HCT116 (cell line): Measurements from ENCODE around the gene ST6GALNAC2. TPM values are rescaled to one million over a fixed set of nuclear protein-coding genes. Genes with fewer than 3 reads are reported as not detected.

Source experiments
- ATAC-seq: fragments of 200-7000 bp; cut with Tn5 transposase; 2 replicates; pipeline ENCODE4 v1.9.1; 2020; ENCODE audit warnings: mild to moderate bottlenecking, moderate library complexity
- BruUV-seq: library from RNA; stranded (reverse); fragments of 400-500 nt; replicated peaks from 2 replicates; lab custom pipeline; 2021; lab: Mats Ljungman, UMichigan
- CTCF ChIA-PET: fragments of 300-600 bp; sonication (Branson Sonifier 250); formaldehyde crosslinking; loops from one replicate; lab custom pipeline; 2021; ENCODE audit warnings: antibody characterized with exemption; lab: Charles Lee
- POLR2A ChIA-PET: fragments of 300-600, 350-600 bp; sonication (Branson Sonifier 250); formaldehyde crosslinking; loops from one replicate; lab custom pipeline; 2021; ENCODE audit warnings: antibody characterized with exemption; lab: Charles Lee
- RAD21 ChIA-PET, 2 experiments: fragments of 300-600 bp; sonication (Branson Sonifier 250); formaldehyde crosslinking; loops; one replicate each; lab custom pipeline; 2023; ENCODE audit warnings: low total read pairs in 2 of 2; ENCODE audit not compliant: uncharacterized antibody in 2 of 2, unreplicated experiment in 2 of 2, low non-redundant PET in 1 of 2; lab: Charles Lee
- DNase-seq: peaks from one replicate; pipeline ENCODE4 v3.0.0-alpha.2; 2010; ENCODE audit warnings: low read depth, low spot score
- H2AFZ ChIP-seq: fragments of 200-600 bp; shearing (Covaris generic), sonication (generic); 2 replicates; pipeline ENCODE4 v1.6.1; 2017; ENCODE audit warnings: low read depth, mixed run types, mixed read lengths, antibody characterized with exemption, low read length; ENCODE audit not compliant: poor library complexity, severe bottlenecking
- H3K27ac ChIP-seq: 2 replicates; pipeline ENCODE4 v1.5.1; 2012; ENCODE audit warnings: low read depth, low read length
- H3K27me3 ChIP-seq: fragments of 200-600 bp; sonication (generic); 2 replicates; pipeline ENCODE4 v1.6.1; 2016; ENCODE audit warnings: mixed run types, low read length, mixed read lengths; ENCODE audit not compliant: insufficient read depth
- H3K36me3 ChIP-seq, 2 experiments: fragments of 200-500 bp in 1 of 2; fragments of 200-600 bp in 1 of 2; sonication (Bioruptor generic) in 1 of 2; sonication (generic) in 1 of 2; 2 replicates each; pipeline versions ENCODE4 v1.5.1 to v1.6.1; 2014 to 2016; ENCODE audit warnings: low read length in 2 of 2, inconsistent platforms in 1 of 2, mixed read lengths in 1 of 2, mixed run types in 1 of 2; ENCODE audit not compliant: insufficient read depth in 2 of 2, control insufficient read depth in 1 of 2
- H3K4me1 ChIP-seq, 2 experiments: fragments of 200-600 bp in 1 of 2; sonication (generic) in 1 of 2; 2 replicates each; pipeline versions ENCODE4 v1.5.1 to v1.6.1; 2012 to 2017; ENCODE audit warnings: low read length in 2 of 2, inconsistent platforms in 1 of 2, mild to moderate bottlenecking in 1 of 2, mixed read lengths in 1 of 2, mixed run types in 1 of 2, moderate library complexity in 1 of 2; ENCODE audit not compliant: insufficient read depth in 2 of 2, control insufficient read depth in 1 of 2
- H3K4me2 ChIP-seq: fragments of 200-600 bp; sonication (generic); 2 replicates; pipeline ENCODE4 v1.6.1; 2017; ENCODE audit warnings: mixed run types, low read length, mixed read lengths
- H3K4me3 ChIP-seq, 2 experiments: fragments of 200-600 bp in 1 of 2; sonication (generic) in 1 of 2; replicated peaks in 1 of 2; 2 replicates each; pipeline ENCODE4 v1.5.1; 2011 to 2016; ENCODE audit warnings: low read length in 2 of 2, control low read depth in 1 of 2, low read depth in 1 of 2, mild to moderate bottlenecking in 1 of 2, mixed read lengths in 1 of 2, mixed run types in 1 of 2
- H3K79me2 ChIP-seq: fragments of 200-600 bp; sonication (generic); 2 replicates; pipeline ENCODE4 v1.6.1; 2017; ENCODE audit warnings: mild to moderate bottlenecking, mixed run types, low read length, moderate library complexity, mixed read lengths; ENCODE audit not compliant: insufficient read depth
- H3K9ac ChIP-seq: fragments of 200-600 bp; sonication (generic); 2 replicates; pipeline ENCODE4 v1.6.1; 2016; ENCODE audit warnings: low read length, mixed read lengths
- H3K9me2 ChIP-seq: fragments of 200-600 bp; sonication (generic), shearing (Covaris generic); 2 replicates; pipeline ENCODE4 v1.6.1; 2017; ENCODE audit warnings: mixed run types, mild to moderate bottlenecking, moderate library complexity; ENCODE audit not compliant: insufficient read depth
- H3K9me3 ChIP-seq, 2 experiments: fragments of 200-500 bp in 1 of 2; fragments of 200-600 bp in 1 of 2; sonication (Bioruptor generic) in 1 of 2; sonication (generic) in 1 of 2; 2 replicates each; pipeline ENCODE4 v1.6.1; 2014 to 2017; ENCODE audit warnings: low read length in 2 of 2, mixed read lengths in 2 of 2, inconsistent platforms in 1 of 2, low read depth in 1 of 2, mild to moderate bottlenecking in 1 of 2, mixed run types in 1 of 2, moderate library complexity in 1 of 2; ENCODE audit not compliant: control insufficient read depth in 1 of 2, insufficient read depth in 1 of 2
- H4K20me1 ChIP-seq: fragments of 200-600 bp; sonication (generic), shearing (Covaris generic); 2 replicates; pipeline ENCODE4 v1.6.1; 2017; ENCODE audit warnings: mixed run types, mild to moderate bottlenecking, moderate library complexity; ENCODE audit not compliant: insufficient read depth
- ATF3 ChIP-seq: IDR thresholded peaks from 2 replicates; pipeline ENCODE4 v1.6.1; 2012
- CBX3 ChIP-seq: IDR thresholded peaks from 2 replicates; pipeline ENCODE4 v1.6.1; 2012; ENCODE audit warnings: low read depth
- POLR2AphosphoS5 ChIP-seq: IDR thresholded peaks from 2 replicates; pipeline ENCODE4 v1.6.1; 2011; ENCODE audit warnings: mild to moderate bottlenecking, low read depth, low read length, moderate library complexity
- RAD21 ChIP-seq: IDR thresholded peaks from 2 replicates; pipeline ENCODE4 v1.6.1; 2012; ENCODE audit warnings: low read depth, mild to moderate bottlenecking
- SP1 ChIP-seq: IDR thresholded peaks from 2 replicates; pipeline ENCODE4 v1.6.1; 2012; ENCODE audit warnings: low read depth
- SRF ChIP-seq: IDR thresholded peaks from 2 replicates; pipeline ENCODE4 v1.6.1; 2012; ENCODE audit warnings: low read depth
- TCF7L2 ChIP-seq: IDR thresholded peaks from 2 replicates; pipeline ENCODE4 v1.7.0; 2011; ENCODE audit warnings: borderline replicate concordance, inconsistent platforms; ENCODE audit not compliant: insufficient read depth, insufficient read length; ENCODE audit errors: extremely low read depth
- YY1 ChIP-seq: IDR thresholded peaks from 2 replicates; pipeline ENCODE4 v1.6.1; 2011; ENCODE audit warnings: low read length, low read depth, moderate library complexity, mild to moderate bottlenecking; ENCODE audit not compliant: insufficient replicate concordance; ENCODE audit errors: extremely low read depth
- ZFX ChIP-seq: fragments of 450-650 bp; IDR thresholded peaks from 2 replicates; pipeline ENCODE4 v1.6.1; 2017
- ZNF274 ChIP-seq: fragments of 200-500 bp; sonication (Bioruptor generic); IDR thresholded peaks from 2 replicates; pipeline ENCODE4 v1.6.1; 2014; ENCODE audit warnings: mild to moderate bottlenecking, low read depth, low read length, inconsistent platforms
- intact Hi-C: fragments of 100-400 bp; cut with micrococcal nuclease; formaldehyde crosslinking; loops from 2 replicates; pipeline ENCODE4 v1.10.0; 2022
- total RNA-seq: library from RNA; stranded (reverse); gene quantifications from one replicate; pipeline ENCODE4 v1.2.1, GENCODE V29; 2021; ENCODE audit not compliant: unreplicated experiment
- TF ChIP-seq, protein P1 (sequence below): IDR thresholded peaks from 2 replicates; pipeline ENCODE4 v1.6.1; 2011; ENCODE audit warnings: mild to moderate bottlenecking, low read length, moderate library complexity; ENCODE audit not compliant: insufficient replicate concordance; ENCODE audit errors: extremely low read depth

Gene ST6GALNAC2
- total RNA-seq, 1 experiment from 2014 or later: 14.7 TPM

DNA sequence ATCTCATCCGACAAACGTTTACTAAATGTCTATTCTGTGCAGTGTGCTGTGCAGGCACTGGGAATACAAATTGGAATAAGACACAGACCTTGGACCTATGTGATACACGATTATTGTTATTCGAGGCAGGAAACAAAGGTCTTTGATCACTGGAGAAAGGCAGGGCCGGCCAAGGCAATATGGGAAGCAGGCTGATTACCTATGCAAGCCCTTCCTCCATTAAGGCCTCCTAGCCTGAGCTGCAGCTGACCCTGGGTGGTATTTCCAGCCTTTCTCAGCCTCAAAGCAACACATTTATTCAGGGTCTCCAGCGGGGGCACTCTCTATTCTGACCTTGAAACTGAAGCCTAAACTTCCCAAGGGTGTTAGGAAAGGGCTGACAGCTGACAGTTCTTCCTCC lies 44.5 kb upstream of the ST6GALNAC2 start (continued):
- TF ChIP-seq POLR2AphosphoS5 (no peak), YY1 (no peak), TCF7L2 (no peak), RAD21 (no peak), ZNF274 (no peak), SRF (no peak), SP1 (no peak), ATF3 (no peak)
- TF ChIP-seq, protein P1, sequence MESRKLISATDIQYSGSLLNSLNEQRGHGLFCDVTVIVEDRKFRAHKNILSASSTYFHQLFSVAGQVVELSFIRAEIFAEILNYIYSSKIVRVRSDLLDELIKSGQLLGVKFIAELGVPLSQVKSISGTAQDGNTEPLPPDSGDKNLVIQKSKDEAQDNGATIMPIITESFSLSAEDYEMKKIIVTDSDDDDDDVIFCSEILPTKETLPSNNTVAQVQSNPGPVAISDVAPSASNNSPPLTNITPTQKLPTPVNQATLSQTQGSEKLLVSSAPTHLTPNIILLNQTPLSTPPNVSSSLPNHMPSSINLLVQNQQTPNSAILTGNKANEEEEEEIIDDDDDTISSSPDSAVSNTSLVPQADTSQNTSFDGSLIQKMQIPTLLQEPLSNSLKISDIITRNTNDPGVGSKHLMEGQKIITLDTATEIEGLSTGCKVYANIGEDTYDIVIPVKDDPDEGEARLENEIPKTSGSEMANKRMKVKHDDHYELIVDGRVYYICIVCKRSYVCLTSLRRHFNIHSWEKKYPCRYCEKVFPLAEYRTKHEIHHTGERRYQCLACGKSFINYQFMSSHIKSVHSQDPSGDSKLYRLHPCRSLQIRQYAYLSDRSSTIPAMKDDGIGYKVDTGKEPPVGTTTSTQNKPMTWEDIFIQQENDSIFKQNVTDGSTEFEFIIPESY: no peak

GRCh38 chr17:76627510-76627909 lies 41.9 kb upstream of the ST6GALNAC2 start:
- RAD21 ChIA-PET: no interaction called here
- H3K4me1 ChIP-seq: peaks cover 9 to 12% of the 10 kb centered on the region in 2 experiments
- no peak overlapping the region for H3K9ac ChIP-seq
- BruUV-seq: no TSS peak
- no peaks in the 10 kb centered on the region for H3K36me3 ChIP-seq
- no peaks in the 10 kb centered on the region for H3K9me2 ChIP-seq
- no peaks in the 10 kb centered on the region for H3K9me3 ChIP-seq
- intact Hi-C loops: no loop called here
- H2AFZ ChIP-seq: no peak overlapping the region
- H3K27ac ChIP-seq: no peak overlapping the region
- H4K20me1 ChIP-seq: no peaks in the 10 kb centered on the region
- ATAC-seq: no peak
- POLR2A ChIA-PET: no interaction called here
- H3K4me2 ChIP-seq: no peak overlapping the region
- no peak for DNase-seq
- no peaks in the 10 kb centered on the region for H3K79me2 ChIP-seq
- CTCF ChIA-PET: no interaction called here
- no peak overlapping the region for H3K4me3 ChIP-seq
- no peaks in the 10 kb centered on the region for H3K27me3 ChIP-seq
- TF ChIP-seq CBX3: no peak
- TF ChIP-seq SP1: no peak
- TF ChIP-seq RAD21: no peak
- no peak for TF ChIP-seq ZFX
- no peak for TF ChIP-seq SRF
- no peak for TF ChIP-seq YY1
